Esophagus muscularis mucosa (tissue), 4 donors: ENCODE data around the gene ACTL8. TPM values are rescaled to one million over a fixed set of nuclear protein-coding genes. Genes with fewer than 3 reads are reported as not detected.

Experiments used
- DNase-seq: peaks from one replicate; pipeline ENCODE4 v3.0.0-alpha.2; 2017; ENCODE audit errors: extremely low spot score
- H3K27ac ChIP-seq, 4 donors: fragments of 200-600 bp; sonication (generic); replicated peaks in 1 of 4; 1 replicate in 3 of 4; 2 replicates in 1 of 4; pipeline ENCODE4 v1.5.1; 2016 to 2019; ENCODE audit warnings: mild to moderate bottlenecking in 1 of 4
- H3K27me3 ChIP-seq, 4 donors: fragments of 200-600 bp; sonication (generic); one replicate each; pipeline versions ENCODE4 v1.5.1 to v1.6.0; 2016 to 2019
- H3K36me3 ChIP-seq, 4 donors: fragments of 200-600 bp; sonication (generic); one replicate each; pipeline ENCODE4 v1.5.1; 2016 to 2019
- H3K4me1 ChIP-seq, 4 donors: fragments of 200-600 bp; sonication (generic); one replicate each; pipeline ENCODE4 v1.5.1; 2016 to 2019
- H3K4me3 ChIP-seq, 4 donors: fragments of 200-600 bp; sonication (generic); 1 replicate in 2 of 4; 2 replicates in 2 of 4; pipeline ENCODE4 v1.5.1; 2016 to 2019; ENCODE audit warnings: mild to moderate bottlenecking in 4 of 4, moderate library complexity in 1 of 4
- H3K9me3 ChIP-seq, 4 donors: fragments of 200-600 bp; sonication (generic); 1 replicate in 3 of 4; 2 replicates in 1 of 4; pipeline ENCODE4 v1.5.1; 2016 to 2019
- CTCF ChIP-seq, 3 experiments: fragments of 200-600 bp in 2 of 3; fragments of 450-650 bp in 1 of 3; sonication (generic) in 2 of 3; IDR thresholded peaks; one replicate each; pipeline ENCODE4 v1.5.1; 2017 to 2019; ENCODE audit warnings: antibody characterized with exemption in 3 of 3, mild to moderate bottlenecking in 2 of 3, moderate library complexity in 1 of 3
- EP300 ChIP-seq: sonication (generic); formaldehyde crosslinking; IDR thresholded peaks from one replicate; pipeline ENCODE4 v1.6.1; 2017; ENCODE audit warnings: antibody characterized with exemption
- POLR2A ChIP-seq: fragments of 450-650 bp; IDR thresholded peaks from one replicate; pipeline ENCODE4 v1.6.1; 2017; ENCODE audit warnings: antibody characterized with exemption, moderate library complexity, mild to moderate bottlenecking, low read depth
- POLR2AphosphoS5 ChIP-seq, 2 donors: sonication (generic); formaldehyde crosslinking; IDR thresholded peaks; one replicate each; pipeline ENCODE4 v1.6.1; 2017; ENCODE audit warnings: antibody characterized with exemption in 2 of 2
- WGBS: methylation state at CpG from one replicate; pipeline ENCODE4 v1.1.5; 2018; 5-methylcytosine and 5-hydroxymethylcytosine counted together
- intact Hi-C: fragments of 100-400 bp; cut with DNase I; formaldehyde crosslinking; loops from one replicate; pipeline ENCODE4 v1.15.1; 2023
- total RNA-seq, 4 donors: library from RNA; depleted of rRNA; stranded (reverse); fragments of >200 nt; gene quantifications; one replicate each; pipeline versions ENCODE4 v1.1.0 to v1.2.1, GENCODE V29; 2016

Gene ACTL8
- total RNA-seq, 4 donors from 2014 or later, result not detected

GRCh38 chr1:17829579-17829978 lies 74.4 kb downstream of the ACTL8 start:
- no peak for TF ChIP-seq CTCF (IDR thresholded peaks at IDR 0.05)
- no peak for TF ChIP-seq POLR2A
- TF ChIP-seq EP300, result no peak
- TF ChIP-seq POLR2AphosphoS5 (IDR thresholded peaks at IDR 0.05), result no peak
- Histone ChIP-seq H3K4me1 (no peaks in the 10 kb centered on the region), H3K4me3 (no peak overlapping the region), H3K27me3 (peaks cover 0 to 82% (median 7%) of the 10 kb centered on the region in 4 donors), H3K9me3 (no peaks in the 10 kb centered on the region), H3K27ac (no peak overlapping the region), H3K36me3 (no peaks in the 10 kb centered on the region)
- no peak for DNase-seq
- intact Hi-C loops, result loop anchor here (10.0 kb wide), 1 partner anchor 335 kb away; no protein-coding TSS in a partner anchor
- 65% methylated on average over 6 of the region's 6 CpGs for WGBS

DNA sequence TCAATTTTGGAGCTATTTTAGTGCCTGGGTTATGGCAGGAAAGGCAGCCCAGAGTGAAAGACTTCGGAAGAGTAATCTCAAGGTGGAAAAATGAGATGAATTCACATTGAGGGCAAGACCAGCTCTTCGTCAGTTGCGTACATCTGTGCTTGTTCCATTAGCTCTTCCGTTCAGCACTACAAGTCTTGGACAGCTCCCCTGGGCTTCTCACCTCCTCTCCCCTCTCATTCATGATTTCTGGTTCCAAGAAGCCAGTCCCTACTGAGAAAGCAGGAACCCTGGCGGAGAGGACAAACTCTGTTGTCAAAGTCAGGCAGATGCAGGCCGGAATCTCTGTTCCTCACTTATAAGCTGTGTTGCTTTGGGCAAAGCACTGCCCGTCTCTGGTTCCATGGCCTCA lies 76.5 kb downstream of the ACTL8 start:
- 37% methylated on average over 7 of the region's 7 CpGs for WGBS
- Histone ChIP-seq H3K36me3 (no peaks in the 10 kb centered on the region), H3K4me3 (no peak overlapping the region), H3K4me1 (no peaks in the 10 kb centered on the region), H3K27ac (no peak overlapping the region), H3K27me3 (peaks cover 0 to 85% (median 3%) of the 10 kb centered on the region in 4 donors), H3K9me3 (no peaks in the 10 kb centered on the region)
- no peak for TF ChIP-seq POLR2A
- TF ChIP-seq EP300, result no peak
- no peak for TF ChIP-seq CTCF (IDR thresholded peaks at IDR 0.05)
- TF ChIP-seq POLR2AphosphoS5 (IDR thresholded peaks at IDR 0.05), result no peak
- intact Hi-C loops, result no loop called here
- no peak for DNase-seq

DNA sequence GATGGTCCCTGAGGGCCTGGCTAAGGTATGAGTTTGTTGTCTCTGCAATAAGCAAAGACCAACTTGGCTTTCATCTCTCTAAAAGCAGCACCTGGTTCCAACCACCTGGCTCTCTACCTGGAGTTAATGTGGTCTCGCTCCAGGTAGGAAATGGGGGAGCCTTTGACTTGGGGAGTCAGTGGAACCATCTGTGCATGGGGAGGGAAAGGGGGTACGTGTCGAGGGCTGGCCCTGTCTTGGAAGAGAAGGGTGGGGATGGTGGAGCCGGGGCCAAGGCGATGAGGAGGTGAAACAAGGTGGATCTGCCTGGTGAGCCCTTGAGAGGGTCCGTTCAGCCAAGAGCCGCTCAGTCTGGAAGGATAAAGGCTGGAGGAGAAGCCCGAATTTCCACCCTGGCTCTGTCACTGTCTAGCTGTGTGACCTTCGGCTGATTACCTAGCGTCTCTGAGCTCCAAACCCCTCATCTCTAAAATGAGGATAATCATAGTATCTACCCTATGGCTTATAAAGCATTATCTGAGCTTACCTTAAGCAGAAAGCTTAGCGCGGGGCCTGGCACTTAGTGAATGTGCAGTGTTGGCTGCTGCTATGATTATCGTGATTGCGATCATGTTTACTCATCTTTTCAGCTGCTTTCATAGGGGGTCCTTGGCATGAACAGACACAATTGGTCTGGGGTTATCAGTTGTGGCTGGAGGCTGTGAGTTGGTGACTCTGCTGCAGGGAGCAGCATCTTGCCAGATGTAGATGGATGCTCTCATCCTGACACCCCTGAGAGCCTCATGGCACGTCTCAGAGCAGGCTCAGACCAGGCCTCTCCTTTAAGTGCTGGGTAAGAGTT lies 78.7 kb downstream of the ACTL8 start:
- Histone ChIP-seq H3K4me3 (no peak overlapping the region), H3K4me1 (no peaks in the 10 kb centered on the region), H3K36me3 (no peaks in the 10 kb centered on the region), H3K27ac (no peak overlapping the region), H3K9me3 (no peaks in the 10 kb centered on the region), H3K27me3 (peaks cover 0 to 75% (median 0%) of the 10 kb centered on the region in 4 donors)
- 81% methylated on average over 15 of the region's 15 CpGs for WGBS
- TF ChIP-seq POLR2A, result no peak
- TF ChIP-seq POLR2AphosphoS5 (IDR thresholded peaks at IDR 0.05), result no peak
- TF ChIP-seq EP300, result no peak
- no peak for TF ChIP-seq CTCF (IDR thresholded peaks at IDR 0.05)
- no peak for DNase-seq
- intact Hi-C loops, result no loop called here

GRCh38 chr1:17834561-17835100 lies 79.5 kb downstream of the ACTL8 start:
- Histone ChIP-seq H3K4me3 (no peak overlapping the region), H3K9me3 (no peaks in the 10 kb centered on the region), H3K27me3 (peaks cover 0 to 67% (median 0%) of the 10 kb centered on the region in 4 donors), H3K27ac (no peak overlapping the region), H3K36me3 (no peaks in the 10 kb centered on the region), H3K4me1 (no peaks in the 10 kb centered on the region)
- intact Hi-C loops, result no loop called here
- 69% methylated on average over 8 of the region's 8 CpGs for WGBS
- no peak for TF ChIP-seq POLR2AphosphoS5 (IDR thresholded peaks at IDR 0.05)
- no peak for TF ChIP-seq CTCF (IDR thresholded peaks at IDR 0.05)
- TF ChIP-seq EP300, result no peak
- TF ChIP-seq POLR2A, result no peak
- DNase-seq, result no peak
